ENCODE results near the gene KIRREL1.

Gene KIRREL1

GRCh38 chr1:158107916-158108315, 114.5 kb downstream of the KIRREL1 start:
- no peak for TF ChIP-seq CTCF (IDR thresholded peaks at IDR 0.05; ENCODE audit: extremely low read depth, insufficient read depth, missing control alignments)
- in situ Hi-C loops (cut with MboI; ENCODE audit: low pct_unique_long_range_greater_than_20kb, low sequenced_read_pairs, unreplicated experiment): no loop called here
- no peak for DNase-seq (ENCODE audit: low spot score)

- in situ Hi-C loops (cut with MboI; ENCODE audit: low pct_unique_long_range_greater_than_20kb, low sequenced_read_pairs, unreplicated experiment): no loop called here
- peak; percentile 45 for DNase-seq (ENCODE audit: low spot score)
- TF ChIP-seq CTCF (IDR thresholded peaks at IDR 0.05; ENCODE audit: extremely low read depth, insufficient read depth, missing control alignments): peak; percentile 37
Measured at GRCh38 chr1:158112994-158113758, 119.7 kb downstream of the KIRREL1 start.

GRCh38 chr1:158113759-158114127, 120.3 kb downstream of the KIRREL1 start:
- TF ChIP-seq CTCF (IDR thresholded peaks at IDR 0.05; ENCODE audit: extremely low read depth, insufficient read depth, missing control alignments): no peak
- DNase-seq (ENCODE audit: low spot score): no peak
- in situ Hi-C loops (cut with MboI; ENCODE audit: low pct_unique_long_range_greater_than_20kb, low sequenced_read_pairs, unreplicated experiment): no loop called here

- TF ChIP-seq CTCF (IDR thresholded peaks at IDR 0.05; ENCODE audit: extremely low read depth, insufficient read depth, missing control alignments): no peak
- in situ Hi-C loops (cut with MboI; ENCODE audit: low pct_unique_long_range_greater_than_20kb, low sequenced_read_pairs, unreplicated experiment): no loop called here
- DNase-seq (ENCODE audit: low spot score): peak; percentile 67
Measured at GRCh38 chr1:158115126-158115525, 121.7 kb downstream of the KIRREL1 start.

GRCh38 chr1:158116311-158117167, 123.1 kb downstream of the KIRREL1 start:
- in situ Hi-C loops (cut with MboI; ENCODE audit: low pct_unique_long_range_greater_than_20kb, low sequenced_read_pairs, unreplicated experiment): no loop called here
- no peak for TF ChIP-seq CTCF (IDR thresholded peaks at IDR 0.05; ENCODE audit: extremely low read depth, insufficient read depth, missing control alignments)
- DNase-seq (ENCODE audit: low spot score): no peak

- in situ Hi-C loops (cut with MboI; ENCODE audit: low pct_unique_long_range_greater_than_20kb, low sequenced_read_pairs, unreplicated experiment): no loop called here
- no peak for DNase-seq (ENCODE audit: low spot score)
- TF ChIP-seq CTCF (IDR thresholded peaks at IDR 0.05; ENCODE audit: extremely low read depth, insufficient read depth, missing control alignments): peak; percentile 35
Measured at GRCh38 chr1:158117854-158118704, 124.6 kb downstream of the KIRREL1 start.

All from GM13977 (cell line).